ENCODE data around the gene ZBTB49. TPM values are rescaled to one million over a fixed set of nuclear protein-coding genes. Genes with fewer than 3 reads are reported as not detected.

Gene ZBTB49
- total RNA-seq, 1 experiment from 2014 or later: 5.6 TPM

GRCh38 chr4:4356106-4357041 is 66.3 kb downstream of the ZBTB49 start:
- TF ChIP-seq GRHL2 (CRISPR knock-in tag; IDR thresholded peaks at IDR 0.05; ENCODE audit: insufficient replicate concordance, severe bottlenecking) (no peak), ATF1 (CRISPR knock-in tag; IDR thresholded peaks at IDR 0.05) (no peak), MYBL2 (CRISPR knock-in tag; IDR thresholded peaks at IDR 0.05) (no peak), ZNF512 (CRISPR knock-in tag; IDR thresholded peaks at IDR 0.05; ENCODE audit: borderline replicate concordance) (no peak), PRRX2 (CRISPR knock-in tag; IDR thresholded peaks at IDR 0.05) (no peak)
- TF ChIP-seq, protein P1, sequence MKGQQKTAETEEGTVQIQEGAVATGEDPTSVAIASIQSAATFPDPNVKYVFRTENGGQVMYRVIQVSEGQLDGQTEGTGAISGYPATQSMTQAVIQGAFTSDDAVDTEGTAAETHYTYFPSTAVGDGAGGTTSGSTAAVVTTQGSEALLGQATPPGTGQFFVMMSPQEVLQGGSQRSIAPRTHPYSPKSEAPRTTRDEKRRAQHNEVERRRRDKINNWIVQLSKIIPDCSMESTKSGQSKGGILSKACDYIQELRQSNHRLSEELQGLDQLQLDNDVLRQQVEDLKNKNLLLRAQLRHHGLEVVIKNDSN (CRISPR knock-in tag; IDR thresholded peaks at IDR 0.05): no peak
- H3K27me3 Mint-ChIP-seq (ENCODE audit: low read depth): peaks cover 11% of the 10 kb centered on the region
- DNase-seq (ENCODE audit: low spot score): no peak
- H3K4me1 Mint-ChIP-seq: 0 out of 2 replicates have a peak, but pooled peaks cover 2% of the 10 kb centered on the region
- H3K9me3 Mint-ChIP-seq: no peaks in the 10 kb centered on the region
- H3K36me3 Mint-ChIP-seq: no peaks in the 10 kb centered on the region
- no peak overlapping the region for H3K27ac Mint-ChIP-seq
- no peak overlapping the region for H3K4me3 Mint-ChIP-seq
- ChIA-PET POLR2A (no interaction called here), CTCF (interaction anchor here (1.0 to 1.2 kb wide), 2 partner anchors 28 to 29 kb away, joined by 3 to 4 read pairs; no protein-coding TSS in a partner anchor)
- no peak for ATAC-seq

DNA sequence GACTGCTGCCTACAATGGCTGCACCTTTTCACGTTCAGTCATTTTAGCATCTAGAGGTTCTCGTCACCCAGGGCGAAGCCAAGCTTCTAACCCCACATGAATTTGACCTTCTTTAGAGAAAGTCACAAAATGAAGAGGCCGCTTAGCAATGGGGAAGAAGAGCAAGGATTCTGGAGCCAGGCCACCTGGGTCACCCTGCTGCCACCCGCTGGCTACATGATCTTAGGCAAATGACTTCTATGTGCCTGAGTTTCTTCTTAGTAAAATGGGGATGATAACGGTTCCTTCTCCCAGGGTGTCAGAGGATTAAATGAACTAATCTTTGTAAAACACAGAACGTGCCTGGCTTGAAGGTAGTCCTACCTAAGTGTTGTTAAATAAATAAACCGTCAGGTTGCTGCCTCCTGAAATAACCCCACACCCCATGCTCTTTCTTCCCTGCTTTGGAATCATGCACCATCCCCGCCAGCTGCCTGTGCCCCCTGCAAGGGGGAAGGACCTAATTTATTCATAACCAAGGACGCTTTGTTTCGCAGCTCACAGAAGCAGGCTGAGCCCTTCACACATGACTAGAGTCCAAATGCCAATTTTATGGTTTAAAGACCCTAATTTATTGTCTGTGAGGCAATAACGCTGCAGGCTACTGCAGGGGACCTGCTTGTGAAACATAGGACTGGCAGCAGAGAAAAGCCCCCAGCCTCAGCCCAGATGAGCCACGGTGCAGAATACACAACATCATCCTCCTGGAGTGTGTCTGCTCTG is 68.2 kb downstream of the ZBTB49 start:
- ChIA-PET CTCF (no interaction called here), POLR2A (interaction anchor here (0.5 kb wide), 1 partner anchor 818 kb away, joined by 3 read pairs; no protein-coding TSS in a partner anchor)
- DNase-seq (ENCODE audit: low spot score) (no peak), ATAC-seq (no peak)
- Mint-ChIP-seq H3K36me3 (no peaks in the 10 kb centered on the region), H3K4me1 (0 out of 2 replicates have a peak, but pooled peaks cover 2% of the 10 kb centered on the region), H3K4me3 (no peak overlapping the region), H3K9me3 (no peaks in the 10 kb centered on the region), H3K27ac (no peak overlapping the region), H3K27me3 (ENCODE audit: low read depth) (peaks cover 11% of the 10 kb centered on the region)
- no peak for TF ChIP-seq TEAD4 (CRISPR knock-in tag; IDR thresholded peaks at IDR 0.05)
- TF ChIP-seq, protein P2, sequence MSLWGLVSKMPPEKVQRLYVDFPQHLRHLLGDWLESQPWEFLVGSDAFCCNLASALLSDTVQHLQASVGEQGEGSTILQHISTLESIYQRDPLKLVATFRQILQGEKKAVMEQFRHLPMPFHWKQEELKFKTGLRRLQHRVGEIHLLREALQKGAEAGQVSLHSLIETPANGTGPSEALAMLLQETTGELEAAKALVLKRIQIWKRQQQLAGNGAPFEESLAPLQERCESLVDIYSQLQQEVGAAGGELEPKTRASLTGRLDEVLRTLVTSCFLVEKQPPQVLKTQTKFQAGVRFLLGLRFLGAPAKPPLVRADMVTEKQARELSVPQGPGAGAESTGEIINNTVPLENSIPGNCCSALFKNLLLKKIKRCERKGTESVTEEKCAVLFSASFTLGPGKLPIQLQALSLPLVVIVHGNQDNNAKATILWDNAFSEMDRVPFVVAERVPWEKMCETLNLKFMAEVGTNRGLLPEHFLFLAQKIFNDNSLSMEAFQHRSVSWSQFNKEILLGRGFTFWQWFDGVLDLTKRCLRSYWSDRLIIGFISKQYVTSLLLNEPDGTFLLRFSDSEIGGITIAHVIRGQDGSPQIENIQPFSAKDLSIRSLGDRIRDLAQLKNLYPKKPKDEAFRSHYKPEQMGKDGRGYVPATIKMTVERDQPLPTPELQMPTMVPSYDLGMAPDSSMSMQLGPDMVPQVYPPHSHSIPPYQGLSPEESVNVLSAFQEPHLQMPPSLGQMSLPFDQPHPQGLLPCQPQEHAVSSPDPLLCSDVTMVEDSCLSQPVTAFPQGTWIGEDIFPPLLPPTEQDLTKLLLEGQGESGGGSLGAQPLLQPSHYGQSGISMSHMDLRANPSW (CRISPR knock-in tag; conservative IDR thresholded peaks at IDR 0.05; ENCODE audit: low read depth): no peak
- no peak for TF ChIP-seq CREM (CRISPR knock-in tag; IDR thresholded peaks at IDR 0.05)
- no peak for TF ChIP-seq CBFB (CRISPR knock-in tag; IDR thresholded peaks at IDR 0.05; ENCODE audit: low read depth)
- TF ChIP-seq ATF2 (CRISPR knock-in tag; IDR thresholded peaks at IDR 0.05; ENCODE audit: borderline replicate concordance, low read depth): no peak
- TF ChIP-seq CTCF (IDR thresholded peaks at IDR 0.05): no peak
- TF ChIP-seq ZNF232 (CRISPR knock-in tag; IDR thresholded peaks at IDR 0.05): no peak
- TF ChIP-seq, protein P3, sequence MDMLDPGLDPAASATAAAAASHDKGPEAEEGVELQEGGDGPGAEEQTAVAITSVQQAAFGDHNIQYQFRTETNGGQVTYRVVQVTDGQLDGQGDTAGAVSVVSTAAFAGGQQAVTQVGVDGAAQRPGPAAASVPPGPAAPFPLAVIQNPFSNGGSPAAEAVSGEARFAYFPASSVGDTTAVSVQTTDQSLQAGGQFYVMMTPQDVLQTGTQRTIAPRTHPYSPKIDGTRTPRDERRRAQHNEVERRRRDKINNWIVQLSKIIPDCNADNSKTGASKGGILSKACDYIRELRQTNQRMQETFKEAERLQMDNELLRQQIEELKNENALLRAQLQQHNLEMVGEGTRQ (CRISPR knock-in tag; IDR thresholded peaks at IDR 0.05): no peak
- no peak for TF ChIP-seq SOX15 (CRISPR knock-in tag; IDR thresholded peaks at IDR 0.05)
- TF ChIP-seq, protein P4, sequence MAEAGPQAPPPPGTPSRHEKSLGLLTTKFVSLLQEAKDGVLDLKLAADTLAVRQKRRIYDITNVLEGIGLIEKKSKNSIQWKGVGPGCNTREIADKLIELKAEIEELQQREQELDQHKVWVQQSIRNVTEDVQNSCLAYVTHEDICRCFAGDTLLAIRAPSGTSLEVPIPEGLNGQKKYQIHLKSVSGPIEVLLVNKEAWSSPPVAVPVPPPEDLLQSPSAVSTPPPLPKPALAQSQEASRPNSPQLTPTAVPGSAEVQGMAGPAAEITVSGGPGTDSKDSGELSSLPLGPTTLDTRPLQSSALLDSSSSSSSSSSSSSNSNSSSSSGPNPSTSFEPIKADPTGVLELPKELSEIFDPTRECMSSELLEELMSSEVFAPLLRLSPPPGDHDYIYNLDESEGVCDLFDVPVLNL (CRISPR knock-in tag; IDR thresholded peaks at IDR 0.05; ENCODE audit: borderline replicate concordance, low read depth): no peak
- no peak for TF ChIP-seq GTF2I (CRISPR knock-in tag; conservative IDR thresholded peaks at IDR 0.05)
- no peak for TF ChIP-seq ZNF425 (CRISPR knock-in tag; conservative IDR thresholded peaks at IDR 0.05)
- TF ChIP-seq KAT7 (CRISPR knock-in tag; IDR thresholded peaks at IDR 0.05; ENCODE audit: borderline replicate concordance): no peak
